IMR-90 (cell line): Measurements from ENCODE around the gene BARX1.

Experiments
- BHLHE40 ChIP-seq: fragments of 150-350 bp; IDR thresholded peaks from 2 replicates; pipeline ENCODE4 v1.6.1; 2016; ENCODE audit warnings: mild to moderate bottlenecking, low read depth, low read length
- CTCF ChIP-seq: conservative IDR thresholded peaks from 2 replicates; pipeline ENCODE4 v1.5.1; 2012; ENCODE audit warnings: mild to moderate bottlenecking, low read depth, low read length, improper control_type of control experiment
- ELK1 ChIP-seq: fragments of 150-350 bp; IDR thresholded peaks from 2 replicates; pipeline ENCODE4 v1.6.1; 2016; ENCODE audit warnings: low read depth, mild to moderate bottlenecking, low read length, moderate library complexity, borderline replicate concordance
- MXI1 ChIP-seq: IDR thresholded peaks from 2 replicates; pipeline ENCODE4 v1.6.1; 2012; ENCODE audit warnings: low read depth, mild to moderate bottlenecking, low read length, moderate library complexity, borderline replicate concordance
- POLR2A ChIP-seq: IDR thresholded peaks from 2 replicates; pipeline ENCODE4 v1.6.1; 2012; ENCODE audit warnings: mild to moderate bottlenecking, low read depth, low read length
- SMC3 ChIP-seq: fragments of 150-350 bp; IDR thresholded peaks from 2 replicates; pipeline ENCODE4 v1.6.1; 2016; ENCODE audit warnings: low read depth, mild to moderate bottlenecking, antibody characterized with exemption, low read length, moderate library complexity
- USF2 ChIP-seq: fragments of 150-350 bp; IDR thresholded peaks from 2 replicates; pipeline ENCODE4 v1.6.1; 2017; ENCODE audit warnings: mild to moderate bottlenecking, antibody characterized with exemption, low read length, low read depth

- TF ChIP-seq CTCF, result no peak
- TF ChIP-seq USF2, result no peak
- TF ChIP-seq POLR2A, result no peak
- no peak for TF ChIP-seq MXI1
- no peak for TF ChIP-seq ELK1
- TF ChIP-seq SMC3, result no peak
- no peak for TF ChIP-seq BHLHE40
Observed at GRCh38 chr9:93954434-93955061, 607 bp downstream of the BARX1 start.
